C4-2B (cell line): ENCODE data around the gene ZNF814.

Experiments used
- H3K27ac ChIP-seq: fragments of 450-650 bp; 2 replicates; pipeline ENCODE4 v1.5.1; 2017
- CTCF ChIP-seq: fragments of 450-650 bp; conservative IDR thresholded peaks from 2 replicates; pipeline ENCODE4 v1.5.1; 2017; ENCODE audit warnings: mild to moderate bottlenecking
- ZFX ChIP-seq: fragments of 450-650 bp; IDR thresholded peaks from 2 replicates; pipeline ENCODE4 v1.6.1; 2017

ZNF814 gene

GRCh38 chr19:57803265-57803593 is 85.6 kb downstream of the ZNF814 start:
- H3K27ac ChIP-seq, result no peak overlapping the region
- TF ChIP-seq CTCF, result no peak
- no peak for TF ChIP-seq ZFX

- TF ChIP-seq CTCF (no peak), ZFX (no peak)
- H3K27ac ChIP-seq, result no peak overlapping the region
Measured at GRCh38 chr19:57802269-57802668, 86.6 kb downstream of the ZNF814 start.

- H3K27ac ChIP-seq, result no peak overlapping the region
- TF ChIP-seq ZFX (no peak), CTCF (no peak)
Measured at GRCh38 chr19:57800696-57801095, 88.1 kb downstream of the ZNF814 start.
